GM23338 (cell line): ENCODE results near the gene ERMARD. TPM values are rescaled to one million over a fixed set of nuclear protein-coding genes. Genes with fewer than 3 reads are reported as not detected.

ENCODE experiments used
- ATAC-seq: fragments of 200-7000 bp; cut with Tn5 transposase; 3 replicates; pipeline ENCODE4 v1.9.1; 2020
- DNase-seq: peaks from one replicate; pipeline ENCODE4 v3.0.0-alpha.2; 2015; ENCODE audit warnings: low spot score
- H2AFZ ChIP-seq: fragments of 200-600 bp; sonication (generic); 2 replicates; pipeline ENCODE4 v1.8.0; 2016; ENCODE audit warnings: antibody characterized with exemption, mild to moderate bottlenecking, moderate library complexity
- H3F3A ChIP-seq: fragments of 200-600 bp; sonication (generic); replicated peaks from 2 replicates; pipeline ENCODE4 v1.8.0; 2017; ENCODE audit warnings: antibody characterized with exemption, mixed run types, low read depth
- H3K27ac ChIP-seq: fragments of 200-600 bp; sonication (generic); 2 replicates; pipeline ENCODE4 v1.6.1; 2016; ENCODE audit warnings: low read depth
- H3K27me3 ChIP-seq: fragments of 200-600 bp; sonication (generic); 2 replicates; pipeline ENCODE4 v1.8.0; 2016; ENCODE audit warnings: mild to moderate bottlenecking, mixed run types, moderate library complexity; ENCODE audit not compliant: insufficient read depth
- H3K36me3 ChIP-seq: fragments of 200-600 bp; sonication (generic); 2 replicates; pipeline ENCODE4 v1.8.0; 2016; ENCODE audit warnings: mild to moderate bottlenecking; ENCODE audit not compliant: insufficient read depth
- H3K4me1 ChIP-seq: fragments of 200-600 bp; sonication (generic); 2 replicates; pipeline ENCODE4 v1.8.0; 2016; ENCODE audit warnings: mild to moderate bottlenecking, moderate library complexity; ENCODE audit not compliant: insufficient read depth
- H3K4me2 ChIP-seq: fragments of 200-600 bp; sonication (generic); 2 replicates; pipeline ENCODE4 v1.7.1; 2017; ENCODE audit warnings: mixed run types
- H3K4me3 ChIP-seq: fragments of 200-600 bp; sonication (generic); 2 replicates; pipeline ENCODE4 v1.6.1; 2016; ENCODE audit warnings: mixed run types
- H3K79me2 ChIP-seq: fragments of 200-600 bp; sonication (generic); replicated peaks from 2 replicates; pipeline ENCODE4 v1.8.0; 2017; ENCODE audit warnings: mild to moderate bottlenecking; ENCODE audit not compliant: insufficient read depth
- H3K9me2 ChIP-seq: fragments of 200-600 bp; sonication (generic); 2 replicates; pipeline ENCODE4 v1.8.0; 2017; ENCODE audit not compliant: insufficient read depth
- H4K20me1 ChIP-seq: fragments of 200-600 bp; sonication (generic); replicated peaks from 2 replicates; pipeline ENCODE4 v1.8.0; 2017; ENCODE audit warnings: mild to moderate bottlenecking; ENCODE audit not compliant: insufficient read depth
- H3K27ac Mint-ChIP-seq: 2 replicates; pipeline ENCODE4 v1.8.0; 2020; ENCODE audit warnings: inconsistent platforms, mild to moderate bottlenecking, moderate library complexity, mixed read lengths
- H3K27me3 Mint-ChIP-seq: 3 replicates; pipeline ENCODE4 v1.8.0; 2022; ENCODE audit warnings: low read depth, mild to moderate bottlenecking, moderate library complexity, mixed read lengths, inconsistent platforms; ENCODE audit not compliant: insufficient read depth, poor library complexity
- H3K36me3 Mint-ChIP-seq: 3 replicates; pipeline ENCODE4 v1.8.0; 2021; ENCODE audit warnings: low read depth, mild to moderate bottlenecking, inconsistent platforms, moderate library complexity, mixed read lengths
- H3K4me1 Mint-ChIP-seq: 3 replicates; pipeline ENCODE4 v1.8.0; 2020; ENCODE audit warnings: mild to moderate bottlenecking, inconsistent platforms, mixed read lengths
- H3K4me3 Mint-ChIP-seq: 3 replicates; pipeline ENCODE4 v1.8.0; 2021; ENCODE audit warnings: moderate library complexity, mild to moderate bottlenecking, inconsistent platforms, mixed read lengths
- H3K9me3 Mint-ChIP-seq: 3 replicates; pipeline ENCODE4 v1.8.0; 2020; ENCODE audit warnings: moderate library complexity, mild to moderate bottlenecking, inconsistent platforms, mixed read lengths
- JUNB ChIP-seq: IDR thresholded peaks from one replicate; pipeline ENCODE4 v1.6.1; 2016; ENCODE audit warnings: antibody characterized with exemption; ENCODE audit not compliant: unreplicated experiment
- POLR2AphosphoS5 ChIP-seq: IDR thresholded peaks from 2 replicates; pipeline ENCODE4 v1.6.1; 2016; ENCODE audit warnings: antibody characterized with exemption, low read depth
- ZNF114 ChIP-seq: fragments of 250-450 bp; sonication (Bioruptor Pico); IDR thresholded peaks from 2 replicates; pipeline ENCODE4 v1.5.0; 2020; ENCODE audit warnings: mild to moderate bottlenecking, moderate library complexity
- ZNF331 ChIP-seq: fragments of 250-450 bp; sonication (Bioruptor Pico); IDR thresholded peaks from 2 replicates; pipeline ENCODE4 v1.5.0; 2020; ENCODE audit warnings: low read depth, mild to moderate bottlenecking, moderate library complexity
- polyA plus RNA-seq: library from polyadenylated mRNA; unstranded; fragments of >200 nt; fragmentation: Nextera tagmentation; extraction: Ambion mirVana; gene quantifications from 2 replicates; pipeline ENCODE4 v1.2.1, GENCODE V29; 2016
- total RNA-seq: library from RNA; depleted of rRNA; stranded (reverse); fragments of >200 nt; shearing (Covaris generic); gene quantifications from 2 replicates; pipeline ENCODE4 v1.2.3, GENCODE V29; 2014
- TF ChIP-seq, protein P1 (sequence below): IDR thresholded peaks from 2 replicates; pipeline ENCODE4 v1.6.1; 2016; ENCODE audit warnings: antibody characterized with exemption
- TF ChIP-seq, protein P2 (sequence below), 2 experiments: fragments of 200-600 bp in 1 of 2; sonication (generic) in 1 of 2; conservative IDR thresholded peaks; 2 replicates each; pipeline versions ENCODE4 v1.5.1 to v1.6.1; 2016 to 2017; ENCODE audit warnings: antibody characterized with exemption in 2 of 2, low read depth in 2 of 2, mild to moderate bottlenecking in 2 of 2, moderate library complexity in 1 of 2

Gene ERMARD
- total and polyA plus RNA-seq, 2 experiments from 2014 or later: 7.6 to 8.6 TPM

DNA sequence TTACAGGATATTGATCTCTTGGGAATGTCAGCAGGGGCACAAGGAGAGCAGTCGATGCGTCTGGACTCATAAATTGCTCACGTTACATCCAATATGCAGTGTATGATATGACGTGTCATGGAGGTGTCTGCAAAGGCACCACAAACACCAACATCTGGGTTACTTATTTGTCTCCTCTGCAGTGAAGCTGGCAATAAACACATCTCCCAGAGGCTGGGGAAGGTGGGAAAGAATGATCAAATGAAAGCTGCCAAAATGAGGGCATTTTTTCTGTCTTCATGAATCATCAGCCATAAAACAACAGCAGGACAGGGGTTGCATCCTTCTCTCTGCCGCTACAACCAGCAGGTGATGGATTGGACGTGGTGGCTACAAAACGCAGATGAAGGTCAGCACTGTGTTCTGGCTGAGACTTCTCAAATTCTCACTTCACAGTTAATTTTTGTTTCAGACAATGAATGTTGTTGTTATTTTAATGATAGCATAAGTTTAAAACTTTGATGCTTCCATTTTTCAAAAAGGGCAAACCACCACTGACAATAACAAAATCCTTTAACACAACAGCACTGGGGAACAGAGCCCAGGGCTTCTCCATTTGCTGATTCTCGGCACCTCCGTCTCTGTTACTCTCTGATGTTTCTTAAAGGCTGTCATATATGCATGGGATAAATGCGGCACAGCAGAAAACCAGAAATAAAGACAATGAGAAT is 47.5 kb downstream of the ERMARD start:
- no peak overlapping the region for H3K27ac ChIP-seq
- no peak for TF ChIP-seq ZNF114 (CRISPR knock-in tag)
- TF ChIP-seq, protein P1, sequence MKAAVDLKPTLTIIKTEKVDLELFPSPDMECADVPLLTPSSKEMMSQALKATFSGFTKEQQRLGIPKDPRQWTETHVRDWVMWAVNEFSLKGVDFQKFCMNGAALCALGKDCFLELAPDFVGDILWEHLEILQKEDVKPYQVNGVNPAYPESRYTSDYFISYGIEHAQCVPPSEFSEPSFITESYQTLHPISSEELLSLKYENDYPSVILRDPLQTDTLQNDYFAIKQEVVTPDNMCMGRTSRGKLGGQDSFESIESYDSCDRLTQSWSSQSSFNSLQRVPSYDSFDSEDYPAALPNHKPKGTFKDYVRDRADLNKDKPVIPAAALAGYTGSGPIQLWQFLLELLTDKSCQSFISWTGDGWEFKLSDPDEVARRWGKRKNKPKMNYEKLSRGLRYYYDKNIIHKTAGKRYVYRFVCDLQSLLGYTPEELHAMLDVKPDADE: no peak
- H3K4me3 Mint-ChIP-seq: no peak overlapping the region
- no peaks in the 10 kb centered on the region for H3K36me3 Mint-ChIP-seq
- ATAC-seq (no peak), DNase-seq (no peak)
- no peaks in the 10 kb centered on the region for H3K9me2 ChIP-seq
- no peaks in the 10 kb centered on the region for H3K36me3 ChIP-seq
- no peak overlapping the region for H3K4me2 ChIP-seq
- H3K4me1 Mint-ChIP-seq: peaks cover 8% of the 10 kb centered on the region
- H3K27me3 ChIP-seq: no peaks in the 10 kb centered on the region
- H3K4me1 ChIP-seq: no peaks in the 10 kb centered on the region
- H3K27me3 Mint-ChIP-seq: peaks cover 4% of the 10 kb centered on the region
- no peaks in the 10 kb centered on the region for H3K79me2 ChIP-seq
- no peaks in the 10 kb centered on the region for H3F3A ChIP-seq
- H4K20me1 ChIP-seq: no peaks in the 10 kb centered on the region
- no peak overlapping the region for H3K4me3 ChIP-seq
- H3K9me3 Mint-ChIP-seq: no peaks in the 10 kb centered on the region
- H3K27ac Mint-ChIP-seq: no peak overlapping the region
- H2AFZ ChIP-seq: no peak overlapping the region

DNA sequence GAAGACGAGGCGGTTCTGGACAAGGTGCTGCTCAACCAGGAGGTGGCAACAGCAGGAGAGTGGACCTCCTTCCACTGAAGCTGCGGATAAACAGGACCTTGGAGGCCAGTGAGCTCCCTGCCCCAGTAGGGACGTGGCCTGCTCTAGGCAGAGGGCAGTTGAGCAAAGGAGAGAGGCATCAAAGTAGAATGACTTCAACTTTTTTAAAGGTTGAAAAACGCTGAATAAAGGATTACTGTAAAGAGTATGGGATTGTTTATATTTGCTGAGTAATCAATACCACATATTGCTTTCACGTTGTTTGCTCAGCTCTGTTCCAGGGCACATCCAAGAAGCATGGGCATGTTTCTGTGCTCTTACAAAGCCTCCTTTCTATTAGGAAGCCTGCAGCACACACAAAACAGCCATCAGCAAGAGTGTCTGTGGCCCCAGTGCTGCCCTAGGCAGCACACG is 48.1 kb downstream of the ERMARD start:
- no peaks in the 10 kb centered on the region for H3K79me2 ChIP-seq
- H3F3A ChIP-seq: no peaks in the 10 kb centered on the region
- H4K20me1 ChIP-seq: no peaks in the 10 kb centered on the region
- no peak overlapping the region for H3K4me3 ChIP-seq
- H2AFZ ChIP-seq: no peak overlapping the region
- H3K27me3 ChIP-seq: no peaks in the 10 kb centered on the region
- H3K36me3 ChIP-seq: no peaks in the 10 kb centered on the region
- Mint-ChIP-seq H3K9me3 (no peaks in the 10 kb centered on the region), H3K27ac (no peak overlapping the region), H3K27me3 (peaks cover 9% of the 10 kb centered on the region), H3K36me3 (no peaks in the 10 kb centered on the region; the same call in 2 of the 3 replicates), H3K4me3 (no peak overlapping the region), H3K4me1 (peaks cover 8% of the 10 kb centered on the region)
- H3K9me2 ChIP-seq: no peaks in the 10 kb centered on the region
- TF ChIP-seq JUNB (no peak), POLR2AphosphoS5 (no peak), ZNF331 (CRISPR knock-in tag) (no peak)
- TF ChIP-seq, protein P2, sequence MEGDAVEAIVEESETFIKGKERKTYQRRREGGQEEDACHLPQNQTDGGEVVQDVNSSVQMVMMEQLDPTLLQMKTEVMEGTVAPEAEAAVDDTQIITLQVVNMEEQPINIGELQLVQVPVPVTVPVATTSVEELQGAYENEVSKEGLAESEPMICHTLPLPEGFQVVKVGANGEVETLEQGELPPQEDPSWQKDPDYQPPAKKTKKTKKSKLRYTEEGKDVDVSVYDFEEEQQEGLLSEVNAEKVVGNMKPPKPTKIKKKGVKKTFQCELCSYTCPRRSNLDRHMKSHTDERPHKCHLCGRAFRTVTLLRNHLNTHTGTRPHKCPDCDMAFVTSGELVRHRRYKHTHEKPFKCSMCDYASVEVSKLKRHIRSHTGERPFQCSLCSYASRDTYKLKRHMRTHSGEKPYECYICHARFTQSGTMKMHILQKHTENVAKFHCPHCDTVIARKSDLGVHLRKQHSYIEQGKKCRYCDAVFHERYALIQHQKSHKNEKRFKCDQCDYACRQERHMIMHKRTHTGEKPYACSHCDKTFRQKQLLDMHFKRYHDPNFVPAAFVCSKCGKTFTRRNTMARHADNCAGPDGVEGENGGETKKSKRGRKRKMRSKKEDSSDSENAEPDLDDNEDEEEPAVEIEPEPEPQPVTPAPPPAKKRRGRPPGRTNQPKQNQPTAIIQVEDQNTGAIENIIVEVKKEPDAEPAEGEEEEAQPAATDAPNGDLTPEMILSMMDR (conservative IDR thresholded peaks at IDR 0.05; ENCODE audit: low read depth in 2 of 2): peak; percentile 18 to 31; a peak in 3 of 4 replicates
- TF ChIP-seq, protein P1: no peak
- DNase-seq (no peak), ATAC-seq (no peak)
- H3K4me1 ChIP-seq: no peaks in the 10 kb centered on the region
- H3K27ac ChIP-seq: no peak overlapping the region
- H3K4me2 ChIP-seq: no peak overlapping the region
